ENCODE measurements around the gene REXO5. TPM values are rescaled to one million over a fixed set of nuclear protein-coding genes. Genes with fewer than 3 reads are reported as not detected.

The REXO5 gene
- total and polyA plus RNA-seq, 9 of the 15 experiments (the other 6 are each of a cell fraction or from before 2014, with no cell fraction given) = 10.5 to 45.1 (median 25.4) TPM

- TF ChIP-seq HDAC1 (IDR thresholded peaks at IDR 0.05) = peak in 1 of 2 experiments; percentile 62; a peak in 2 of 4 replicates
- TF ChIP-seq ZBTB5 (IDR thresholded peaks at IDR 0.05) = no peak
- TF ChIP-seq ZNF696 (CRISPR knock-in tag; conservative IDR thresholded peaks at IDR 0.05) = no peak
- TF ChIP-seq MYBL2 (IDR thresholded peaks at IDR 0.05; ENCODE audit: low read depth) = peak; percentile 98
- TF ChIP-seq MYBL2 (CRISPR knock-in tag; IDR thresholded peaks at IDR 0.05; ENCODE audit: borderline replicate concordance) = no peak
- no peak for TF ChIP-seq ZNF143 (CRISPR knock-in tag; IDR thresholded peaks at IDR 0.05)
- peak; percentile 10; the same call in 1 of the 2 replicates for TF ChIP-seq JUN (IDR thresholded peaks at IDR 0.05; ENCODE audit: borderline replicate concordance, low read depth, low read length)
- no peak for TF ChIP-seq JUN (CRISPR knock-in tag; IDR thresholded peaks at IDR 0.05; ENCODE audit: borderline replicate concordance)
- peak; percentile 48; the same call in 1 of the 2 replicates for TF ChIP-seq ZBTB26 (CRISPR knock-in tag; IDR thresholded peaks at IDR 0.05)
- TF ChIP-seq CCNT2 (IDR thresholded peaks at IDR 0.05; ENCODE audit: borderline replicate concordance, extremely low read depth, insufficient read length, low read depth, low read length) = peak; percentile 31
- TF ChIP-seq TBL1XR1 (IDR thresholded peaks at IDR 0.05; ENCODE audit: low read length in 2 of 2) = no peak
- TF ChIP-seq ZNF589 (CRISPR knock-in tag; IDR thresholded peaks at IDR 0.05; ENCODE audit: low read depth) = peak; percentile 68; the same call in 1 of the 2 replicates
- peak in 1 of 2 experiments; percentile 34; a peak in 1 of 4 replicates for TF ChIP-seq RCOR1 (IDR thresholded peaks at IDR 0.05; ENCODE audit: borderline replicate concordance in 1 of 2, low read depth in 2 of 2, low read length in 2 of 2)
- TF ChIP-seq FOXA3 (CRISPR knock-in tag; conservative IDR thresholded peaks at IDR 0.05 in 1 of 2, IDR thresholded peaks at IDR 0.05 in 1 of 2) = peak in 1 of 2 experiments; percentile 31; a peak in 1 of 4 replicates
- no peak for TF ChIP-seq KLF13 (tag; IDR thresholded peaks at IDR 0.05; ENCODE audit: borderline replicate concordance, low read depth)
- TF ChIP-seq PBX2 (CRISPR knock-in tag; IDR thresholded peaks at IDR 0.05; ENCODE audit: low read depth) = no peak
- TF ChIP-seq PBX2 (tag; conservative IDR thresholded peaks at IDR 0.05; ENCODE audit: low read depth) = peak; percentile 67
- TF ChIP-seq ZNF174 (CRISPR knock-in tag; IDR thresholded peaks at IDR 0.05) = peak; percentile 32; the same call in 1 of the 2 replicates
- TF ChIP-seq NR2C2 (CRISPR knock-in tag; IDR thresholded peaks at IDR 0.05) = no peak
- TF ChIP-seq NR2C2 (tag; IDR thresholded peaks at IDR 0.05) = peak; percentile 71
- TF ChIP-seq ZNF384 (IDR thresholded peaks at IDR 0.05; ENCODE audit: low read depth, low read length) = peak; percentile 38; the same call in 1 of the 2 replicates
- no peak for TF ChIP-seq ZFP36 (IDR thresholded peaks at IDR 0.05; ENCODE audit: low read depth, low read length, partially characterized antibody)
These were observed 42.7 kb upstream of the REXO5 start, which contains the start of gene ACSM3 (continued) for GRCh38 chr16:20763461-20764232.
